Pancreas (tissue), 10 donors: ENCODE results near the gene GNAI1. TPM values are rescaled to one million over a fixed set of nuclear protein-coding genes. Genes with fewer than 3 reads are reported as not detected.

Experiments
- ATAC-seq, 4 donors: fragments of 200-7000 bp; cut with Tn5 transposase; one replicate each; pipeline versions ENCODE4 v1.8.0 to v1.9.1; 2020; ENCODE audit warnings: mild to moderate bottlenecking in 4 of 4, moderate library complexity in 4 of 4
- DNase-seq, 6 donors: peaks; one replicate each; pipeline ENCODE4 v3.0.0-alpha.2; 2020
- FAIRE-seq: peaks from 2 replicates; lab custom pipeline; 2012; peaks lifted over from hg19 to GRCh38; lab: Jason Lieb, UNC
- H3K27ac ChIP-seq, 4 donors: fragments of 200-600 bp; sonication (generic); 1 replicate in 3 of 4; 2 replicates in 1 of 4; pipeline versions ENCODE4 v1.5.0 to v1.8.0; 2020
- H3K27me3 ChIP-seq, 4 donors: fragments of 200-600 bp; one replicate each; pipeline ENCODE4 v1.8.0; 2021
- H3K36me3 ChIP-seq, 3 donors: fragments of 200-600 bp; sonication (generic) in 1 of 3; one replicate each; pipeline versions ENCODE4 v1.5.0 to v1.8.0; 2020 to 2021
- H3K4me1 ChIP-seq, 3 donors: fragments of 200-600 bp; one replicate each; pipeline ENCODE4 v1.8.0; 2021
- H3K4me3 ChIP-seq, 4 donors: fragments of 200-600 bp; sonication (generic) in 2 of 4; one replicate each; pipeline versions ENCODE4 v1.5.0 to v1.8.0; 2020 to 2021
- H3K9me3 ChIP-seq, 4 donors: fragments of 200-600 bp; one replicate each; pipeline ENCODE4 v1.8.0; 2021
- CTCF ChIP-seq, 4 donors: fragments of 200-600 bp; sonication (generic) in 3 of 4; IDR thresholded peaks; one replicate each; pipeline versions ENCODE4 v1.5.0 to v1.8.0; 2021; ENCODE audit warnings: antibody characterized with exemption in 4 of 4
- WGBS, 2 donors: extraction: QIAGEN DNeasy Blood & Tissue Kit; methylation state at CpG; one replicate each; pipeline ENCODE4 v1.1.7; 2013; 5-methylcytosine and 5-hydroxymethylcytosine counted together
- intact Hi-C, 3 donors: fragments of 100-400 bp; cut with DNase I; formaldehyde crosslinking; loops; one replicate each; pipeline versions ENCODE4 v1.11.1 to v1.14.2; 2022
- polyA plus RNA-seq, 2 donors: library from polyadenylated mRNA; stranded (reverse); fragments of 200-250 nt; gene quantifications; one replicate each; pipeline ENCODE4 v1.2.3, GENCODE V29; 2013
- total RNA-seq, 6 donors: library from RNA; stranded (reverse); fragmentation: NEBNext Ultra II Directional in 4 of 6; extraction: Animal tissue kit (Norgen Biotek cat#: 25700) in 4 of 6; gene quantifications; one replicate each; pipeline versions ENCODE4 v1.2.1 to v1.2.4, GENCODE V29; 2021 to 2023
- donor health status: healthy with polysubstance abuse.
- donor health status: DM: no; HTN: no; CAD: no; lungs with moderate emphysema.
- donor health status: DM: no; HTN: no; CAD: no.
- donor health status: control.
- donor health status: control.
- donor health status: Bipolar disorder and iron deficiency.
- donor health status: DM: yes; HTN: yes; CAD: no.
- donor health status: DM: no; HTN: no; CAD: no.
- donor health status: DM: no; HTN: no; CAD: no.
- donor health status: DM: yes; HTN: yes; CAD: no.

GNAI1 gene
- total and polyA plus RNA-seq, 8 donors: 3.0 to 25.9 (median 5.4) TPM

GRCh38 chr7:80226629-80227028 lies 92.0 kb downstream of the GNAI1 start:
- Histone ChIP-seq H3K4me3 (no peak overlapping the region), H3K27me3 (no peaks in the 10 kb centered on the region), H3K4me1 (no peaks in the 10 kb centered on the region), H3K9me3 (no peaks in the 10 kb centered on the region), H3K36me3 (no peaks in the 10 kb centered on the region), H3K27ac (no peak overlapping the region)
- WGBS, 2 donors: 31 to 34% methylated on average over 4 of the region's 4 CpGs
- intact Hi-C loops: no loop called here
- TF ChIP-seq CTCF (IDR thresholded peaks at IDR 0.05): no peak
- ATAC-seq (no peak), FAIRE-seq (no peak), DNase-seq (no peak)

- no peak overlapping the region for H3K27ac ChIP-seq
- 81 to 86% methylated on average over 2 of the region's 2 CpGs for WGBS, 2 donors
- no peaks in the 10 kb centered on the region for H3K27me3 ChIP-seq
- ATAC-seq (no peak), DNase-seq (no peak), FAIRE-seq (no peak)
- no peaks in the 10 kb centered on the region for H3K9me3 ChIP-seq
- H3K4me3 ChIP-seq: no peak overlapping the region
- intact Hi-C loops: no loop called here
- H3K4me1 ChIP-seq: no peaks in the 10 kb centered on the region
- TF ChIP-seq CTCF (IDR thresholded peaks at IDR 0.05): no peak
- H3K36me3 ChIP-seq: no peaks in the 10 kb centered on the region
Observed at GRCh38 chr7:80230327-80230726, 95.7 kb downstream of the GNAI1 start.

- no peak for TF ChIP-seq CTCF (IDR thresholded peaks at IDR 0.05)
- H3K27ac ChIP-seq: no peak overlapping the region
- no peak for ATAC-seq
- FAIRE-seq: no peak
- 83 to 87% methylated on average over 2 of the region's 2 CpGs for WGBS, 2 donors
- no peak for DNase-seq
- no peaks in the 10 kb centered on the region for H3K27me3 ChIP-seq
- H3K36me3 ChIP-seq: no peaks in the 10 kb centered on the region
- H3K9me3 ChIP-seq: no peaks in the 10 kb centered on the region
- intact Hi-C loops: no loop called here
- no peak overlapping the region for H3K4me3 ChIP-seq
- H3K4me1 ChIP-seq: no peaks in the 10 kb centered on the region
Observed at GRCh38 chr7:80231707-80232106, 97.1 kb downstream of the GNAI1 start.

GRCh38 chr7:80232979-80233724 lies 98.5 kb downstream of the GNAI1 start:
- 40 to 43% methylated on average over 4 of the region's 4 CpGs for WGBS, 2 donors
- H3K27me3 ChIP-seq: no peaks in the 10 kb centered on the region
- no peak for TF ChIP-seq CTCF (IDR thresholded peaks at IDR 0.05)
- H3K27ac ChIP-seq: peak overlapping the region in 2 of 4 donors; percentile 10 to 14
- no peak overlapping the region for H3K4me3 ChIP-seq
- intact Hi-C loops: no loop called here
- H3K9me3 ChIP-seq: no peaks in the 10 kb centered on the region
- FAIRE-seq: no peak
- H3K36me3 ChIP-seq: no peaks in the 10 kb centered on the region
- peak; percentile 51 to 87 (median 56) for ATAC-seq
- no peaks in the 10 kb centered on the region for H3K4me1 ChIP-seq
- no peak for DNase-seq

GRCh38 chr7:80235334-80235733 lies 100.7 kb downstream of the GNAI1 start:
- FAIRE-seq: no peak
- intact Hi-C loops: no loop called here
- Histone ChIP-seq H3K27ac (no peak overlapping the region), H3K9me3 (no peaks in the 10 kb centered on the region), H3K36me3 (no peaks in the 10 kb centered on the region), H3K4me1 (no peaks in the 10 kb centered on the region), H3K4me3 (no peak overlapping the region), H3K27me3 (no peaks in the 10 kb centered on the region)
- no peak for TF ChIP-seq CTCF (IDR thresholded peaks at IDR 0.05)
- no peak for ATAC-seq
- 76 to 79% methylated on average over 4 of the region's 4 CpGs for WGBS, 2 donors
- DNase-seq: no peak
